Esophagus squamous epithelium (tissue), 4 donors: Measurements from ENCODE around the gene KLK15.

Experiments
- POLR2A ChIP-seq, 4 donors: fragments of 450-650 bp; IDR thresholded peaks; one replicate each; pipeline ENCODE4 v1.6.1; 2017; ENCODE audit warnings: antibody characterized with exemption in 4 of 4, mild to moderate bottlenecking in 4 of 4, moderate library complexity in 3 of 4
- TF ChIP-seq, protein P1 (sequence below), 6 experiments: fragments of 450-650 bp in 4 of 6; fragments of 200-600 bp in 2 of 6; sonication (generic) in 2 of 6; IDR thresholded peaks; one replicate each; pipeline ENCODE4 v1.5.1; 2016 to 2019; ENCODE audit warnings: antibody characterized with exemption in 6 of 6, mild to moderate bottlenecking in 4 of 6, moderate library complexity in 4 of 6

DNA sequence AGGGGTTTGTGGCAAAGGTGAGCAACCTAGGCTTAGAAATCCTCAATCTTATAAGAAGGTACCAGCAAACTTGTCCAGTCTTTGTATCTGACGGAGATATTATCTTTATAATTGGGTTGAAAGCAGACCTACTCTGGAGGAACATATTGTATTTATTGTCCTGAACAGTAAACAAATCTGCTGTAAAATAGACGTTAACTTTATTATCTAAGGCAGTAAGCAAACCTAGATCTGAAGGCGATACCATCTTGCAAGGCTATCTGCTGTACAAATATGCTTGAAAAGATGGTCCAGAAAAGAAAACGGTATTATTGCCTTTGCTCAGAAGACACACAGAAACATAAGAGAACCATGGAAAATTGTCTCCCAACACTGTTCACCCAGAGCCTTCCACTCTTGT, 36.1 kb upstream of the KLK15 start:
- TF ChIP-seq, protein P1, sequence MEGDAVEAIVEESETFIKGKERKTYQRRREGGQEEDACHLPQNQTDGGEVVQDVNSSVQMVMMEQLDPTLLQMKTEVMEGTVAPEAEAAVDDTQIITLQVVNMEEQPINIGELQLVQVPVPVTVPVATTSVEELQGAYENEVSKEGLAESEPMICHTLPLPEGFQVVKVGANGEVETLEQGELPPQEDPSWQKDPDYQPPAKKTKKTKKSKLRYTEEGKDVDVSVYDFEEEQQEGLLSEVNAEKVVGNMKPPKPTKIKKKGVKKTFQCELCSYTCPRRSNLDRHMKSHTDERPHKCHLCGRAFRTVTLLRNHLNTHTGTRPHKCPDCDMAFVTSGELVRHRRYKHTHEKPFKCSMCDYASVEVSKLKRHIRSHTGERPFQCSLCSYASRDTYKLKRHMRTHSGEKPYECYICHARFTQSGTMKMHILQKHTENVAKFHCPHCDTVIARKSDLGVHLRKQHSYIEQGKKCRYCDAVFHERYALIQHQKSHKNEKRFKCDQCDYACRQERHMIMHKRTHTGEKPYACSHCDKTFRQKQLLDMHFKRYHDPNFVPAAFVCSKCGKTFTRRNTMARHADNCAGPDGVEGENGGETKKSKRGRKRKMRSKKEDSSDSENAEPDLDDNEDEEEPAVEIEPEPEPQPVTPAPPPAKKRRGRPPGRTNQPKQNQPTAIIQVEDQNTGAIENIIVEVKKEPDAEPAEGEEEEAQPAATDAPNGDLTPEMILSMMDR (IDR thresholded peaks at IDR 0.05), result no peak
- no peak for TF ChIP-seq POLR2A (IDR thresholded peaks at IDR 0.05)
